Transverse colon (tissue), 4 donors: ENCODE data around the gene MMRN2. TPM values are rescaled to one million over a fixed set of nuclear protein-coding genes. Genes with fewer than 3 reads are reported as not detected.

Source experiments
- DNase-seq: peaks from one replicate; pipeline ENCODE4 v3.0.0-alpha.2; 2019
- H3K27ac ChIP-seq, 4 donors: fragments of 200-600 bp; sonication (generic); 2 replicates each; pipeline ENCODE4 v1.5.1; 2016 to 2018; ENCODE audit warnings: inconsistent platforms in 4 of 4
- H3K27me3 ChIP-seq: fragments of 200-600 bp; sonication (generic); 2 replicates; pipeline ENCODE4 v1.5.1; 2017; ENCODE audit warnings: inconsistent platforms
- H3K36me3 ChIP-seq, 4 donors: fragments of 200-600 bp; sonication (generic); 2 replicates each; pipeline ENCODE4 v1.5.1; 2017 to 2019; ENCODE audit warnings: inconsistent platforms in 4 of 4
- H3K4me1 ChIP-seq, 4 donors: fragments of 200-600 bp; sonication (generic); 2 replicates each; pipeline ENCODE4 v1.5.1; 2017 to 2020; ENCODE audit warnings: inconsistent platforms in 4 of 4
- H3K4me3 ChIP-seq, 4 donors: fragments of 200-600 bp; sonication (generic); 1 replicate in 1 of 4; 2 replicates in 3 of 4; pipeline versions ENCODE4 v1.5.1 to v1.6.1; 2017 to 2019; ENCODE audit warnings: inconsistent platforms in 4 of 4
- H3K9me3 ChIP-seq, 2 donors: fragments of 200-600 bp; sonication (generic); 2 replicates each; pipeline ENCODE4 v1.5.1; 2017 to 2019; ENCODE audit warnings: inconsistent platforms in 2 of 2
- CTCF ChIP-seq, 5 experiments: fragments of 200-600 bp in 3 of 5; fragments of 450-650 bp in 2 of 5; sonication (generic) in 3 of 5; IDR thresholded peaks; 1 replicate in 2 of 5; 2 replicates in 3 of 5; pipeline ENCODE4 v1.5.1; 2016 to 2017; ENCODE audit warnings: antibody characterized with exemption in 5 of 5, inconsistent platforms in 3 of 5, mild to moderate bottlenecking in 2 of 5, moderate library complexity in 1 of 5
- EP300 ChIP-seq: sonication (generic); formaldehyde crosslinking; IDR thresholded peaks from one replicate; pipeline ENCODE4 v1.6.1; 2017; ENCODE audit warnings: antibody characterized with exemption, low read depth
- POLR2A ChIP-seq: fragments of 450-650 bp; IDR thresholded peaks from one replicate; pipeline ENCODE4 v1.6.1; 2016; ENCODE audit warnings: antibody characterized with exemption, mild to moderate bottlenecking, moderate library complexity
- POLR2AphosphoS5 ChIP-seq, 3 donors: sonication (generic); formaldehyde crosslinking; IDR thresholded peaks; one replicate each; pipeline ENCODE4 v1.6.1; 2016; ENCODE audit warnings: antibody characterized with exemption in 3 of 3
- WGBS, 2 donors: methylation state at CpG; one replicate each; pipeline ENCODE4 v1.1.5; 2018; ENCODE audit warnings: low coverage in 1 of 2; 5-methylcytosine and 5-hydroxymethylcytosine counted together
- in situ Hi-C, 4 donors: fragments of 200-750 bp; cut with MboI; loops; one replicate each; pipeline versions ENCODE4 v1.15.0 to v1.15.1; 2017; ENCODE audit warnings: low sequenced_read_pairs in 3 of 4, low pct_ligation_motif_present in 1 of 4, low pct_unique_long_range_greater_than_20kb in 1 of 4
- intact Hi-C: fragments of 100-400 bp; cut with DNase I; formaldehyde crosslinking; loops from one replicate; pipeline ENCODE4 v1.15.1; 2023; ENCODE audit warnings: low total_unique reads
- total RNA-seq, 4 donors: library from RNA; depleted of rRNA; stranded (reverse); fragments of >200 nt; gene quantifications; one replicate each; pipeline ENCODE4 v1.1.0, GENCODE V29; 2016

MMRN2 gene
- total RNA-seq, 4 donors from 2014 or later = 1.1 to 25.3 (median 8.1) TPM

- intact Hi-C loops = no loop called here
- H3K36me3 ChIP-seq = no peaks in the 10 kb centered on the region
- in situ Hi-C loops = no loop called here
- no peak for TF ChIP-seq EP300
- TF ChIP-seq POLR2AphosphoS5 (IDR thresholded peaks at IDR 0.05) = no peak
- no peak for TF ChIP-seq POLR2A
- no peak for TF ChIP-seq CTCF (IDR thresholded peaks at IDR 0.05)
- H3K27ac ChIP-seq = no peak overlapping the region
- no peaks in the 10 kb centered on the region for H3K9me3 ChIP-seq
- no peak for DNase-seq
- H3K4me1 ChIP-seq = peaks cover 21 to 35% (median 32%) of the 10 kb centered on the region in 4 donors
- H3K4me3 ChIP-seq = no peak overlapping the region
- no peaks in the 10 kb centered on the region for H3K27me3 ChIP-seq
- 75 to 85% methylated on average over 4 of the region's 13 CpGs for WGBS, 2 donors
Observed at GRCh38 chr10:86964061-86964846, 6.8 kb upstream of the MMRN2 start.

DNA sequence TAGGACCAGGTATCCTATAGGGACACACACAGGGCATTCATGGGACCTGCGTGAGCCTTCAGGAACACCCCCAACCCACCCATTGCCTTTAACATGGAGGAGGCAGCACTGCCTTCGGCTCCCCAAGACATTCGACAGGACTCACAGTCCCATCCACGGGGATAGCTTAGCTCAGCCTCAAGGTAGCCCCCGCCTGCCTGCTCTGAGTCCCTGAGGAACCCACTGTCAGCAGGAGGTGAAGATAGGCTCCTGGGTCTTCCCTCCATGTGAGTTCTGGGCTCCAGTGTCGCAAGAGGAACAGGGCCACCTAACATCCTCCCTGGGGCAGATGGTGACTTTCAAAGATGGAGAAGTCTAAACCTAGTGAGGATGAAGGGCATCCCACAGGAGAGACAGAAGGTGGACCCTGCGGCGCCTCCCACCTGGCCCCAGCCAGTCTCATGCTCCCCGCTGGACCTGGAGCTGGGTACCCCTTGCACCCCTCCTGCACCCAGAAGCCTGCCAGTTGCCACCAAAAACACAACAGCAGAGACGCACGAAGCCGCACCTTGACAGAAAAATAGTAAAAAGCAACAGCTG lies 6.0 kb upstream of the MMRN2 start:
- in situ Hi-C loops = no loop called here
- Histone ChIP-seq H3K36me3 (no peaks in the 10 kb centered on the region), H3K9me3 (no peaks in the 10 kb centered on the region), H3K4me1 (peaks cover 19 to 35% (median 28%) of the 10 kb centered on the region in 4 donors), H3K27me3 (no peaks in the 10 kb centered on the region), H3K4me3 (no peak overlapping the region), H3K27ac (no peak overlapping the region)
- intact Hi-C loops = no loop called here
- 93% methylated on average over 12 of the region's 12 CpGs; no CpG with 5 or more reads in 1 of the 2 donors for WGBS, 2 donors
- peak; percentile 1 for DNase-seq
- TF ChIP-seq EP300 = no peak
- no peak for TF ChIP-seq POLR2AphosphoS5 (IDR thresholded peaks at IDR 0.05)
- TF ChIP-seq POLR2A = no peak
- no peak for TF ChIP-seq CTCF (IDR thresholded peaks at IDR 0.05)

- Histone ChIP-seq H3K27me3 (no peaks in the 10 kb centered on the region), H3K9me3 (no peaks in the 10 kb centered on the region), H3K27ac (no peak overlapping the region), H3K36me3 (no peaks in the 10 kb centered on the region), H3K4me3 (no peak overlapping the region), H3K4me1 (peaks cover 14 to 33% (median 25%) of the 10 kb centered on the region in 4 donors)
- intact Hi-C loops = no loop called here
- TF ChIP-seq POLR2A = no peak
- no peak for DNase-seq
- in situ Hi-C loops = no loop called here
- 94% methylated on average over 7 of the region's 7 CpGs; no CpG with 5 or more reads in 1 of the 2 donors for WGBS, 2 donors
Observed at GRCh38 chr10:86962981-86963310, 5.5 kb upstream of the MMRN2 start.

DNA sequence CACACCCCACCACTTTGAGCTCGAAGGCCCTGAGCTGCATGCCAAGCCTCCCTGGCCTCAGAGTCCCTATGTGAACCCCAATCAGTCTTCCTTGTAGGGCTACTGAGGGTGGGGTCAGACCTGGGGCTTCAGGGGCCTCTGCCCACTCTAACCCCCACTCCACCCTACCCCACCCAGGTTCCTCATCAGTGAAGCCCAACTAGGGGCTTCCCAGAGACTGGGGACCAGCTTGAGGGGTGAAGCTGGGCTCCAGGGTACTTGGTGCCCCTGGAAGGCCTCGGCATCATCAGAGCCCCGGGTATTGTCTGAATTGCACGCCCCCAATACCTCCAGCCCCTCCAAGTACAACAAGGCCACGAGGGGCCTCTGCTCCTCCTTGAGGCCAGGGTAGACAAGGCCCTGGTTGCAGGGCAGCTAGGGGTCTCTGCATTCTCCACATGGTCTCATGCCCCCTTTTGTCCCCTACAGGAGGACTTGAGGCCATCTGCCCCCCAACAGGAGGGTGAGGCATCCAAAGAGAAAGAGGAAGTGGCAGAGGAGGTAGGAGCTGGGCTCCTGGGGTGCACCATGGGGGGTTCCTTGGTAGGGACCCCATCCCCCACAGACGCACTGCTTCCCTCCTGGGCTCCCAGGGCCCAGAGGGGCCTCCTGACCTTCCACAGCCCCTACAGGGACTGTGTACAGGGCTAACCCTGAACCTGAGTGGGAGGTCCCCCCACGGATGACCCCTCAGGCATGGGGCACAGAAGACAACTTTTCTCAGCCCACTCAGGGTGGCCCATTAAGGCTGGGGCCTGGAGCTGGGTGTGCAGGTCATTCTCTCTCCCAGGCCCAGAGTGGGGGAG lies 4.9 kb upstream of the MMRN2 start:
- Histone ChIP-seq H3K27me3 (no peaks in the 10 kb centered on the region), H3K36me3 (no peaks in the 10 kb centered on the region), H3K4me3 (no peak overlapping the region), H3K4me1 (peaks cover 8 to 27% (median 19%) of the 10 kb centered on the region in 4 donors), H3K9me3 (no peaks in the 10 kb centered on the region), H3K27ac (no peak overlapping the region)
- intact Hi-C loops (no loop called here), in situ Hi-C loops (no loop called here)
- 75 to 100% methylated on average over 1 to 5 of the region's 7 CpGs for WGBS, 2 donors
- TF ChIP-seq POLR2AphosphoS5 (IDR thresholded peaks at IDR 0.05) (no peak), EP300 (no peak), CTCF (IDR thresholded peaks at IDR 0.05) (no peak), POLR2A (no peak)
- peak; percentile 6 for DNase-seq
